Measurements from ENCODE around the gene PITPNC1.

DNA sequence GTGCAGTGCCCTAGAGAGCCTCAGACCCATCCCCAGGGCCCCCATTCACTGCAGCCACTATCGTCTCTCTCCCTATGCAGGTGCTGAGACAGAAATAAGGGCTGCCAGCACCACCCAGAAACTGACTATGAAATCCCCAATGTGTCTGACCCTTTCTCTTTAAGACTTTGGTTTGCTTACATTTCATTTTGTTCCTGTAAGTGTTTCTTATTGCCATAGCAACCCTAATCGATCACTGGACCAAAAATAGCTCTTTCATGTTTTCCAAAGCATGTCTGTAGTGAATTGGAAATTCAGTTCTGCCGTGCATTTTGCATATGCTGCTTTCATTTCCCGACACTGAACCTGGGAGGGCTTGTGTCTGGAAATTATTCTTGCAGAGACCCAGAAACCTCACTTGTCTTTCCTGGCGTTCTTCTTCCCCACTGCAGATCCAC lies 192.0 kb downstream of the PITPNC1 start:
- no peak for TF ChIP-seq TAF1 (IDR thresholded peaks at IDR 0.05; ENCODE audit: borderline replicate concordance, low read depth, low read length)
- no peak for TF ChIP-seq FOXJ3 (CRISPR knock-in tag; IDR thresholded peaks at IDR 0.05)
